ENCODE data around the gene KCNB1.

DNA sequence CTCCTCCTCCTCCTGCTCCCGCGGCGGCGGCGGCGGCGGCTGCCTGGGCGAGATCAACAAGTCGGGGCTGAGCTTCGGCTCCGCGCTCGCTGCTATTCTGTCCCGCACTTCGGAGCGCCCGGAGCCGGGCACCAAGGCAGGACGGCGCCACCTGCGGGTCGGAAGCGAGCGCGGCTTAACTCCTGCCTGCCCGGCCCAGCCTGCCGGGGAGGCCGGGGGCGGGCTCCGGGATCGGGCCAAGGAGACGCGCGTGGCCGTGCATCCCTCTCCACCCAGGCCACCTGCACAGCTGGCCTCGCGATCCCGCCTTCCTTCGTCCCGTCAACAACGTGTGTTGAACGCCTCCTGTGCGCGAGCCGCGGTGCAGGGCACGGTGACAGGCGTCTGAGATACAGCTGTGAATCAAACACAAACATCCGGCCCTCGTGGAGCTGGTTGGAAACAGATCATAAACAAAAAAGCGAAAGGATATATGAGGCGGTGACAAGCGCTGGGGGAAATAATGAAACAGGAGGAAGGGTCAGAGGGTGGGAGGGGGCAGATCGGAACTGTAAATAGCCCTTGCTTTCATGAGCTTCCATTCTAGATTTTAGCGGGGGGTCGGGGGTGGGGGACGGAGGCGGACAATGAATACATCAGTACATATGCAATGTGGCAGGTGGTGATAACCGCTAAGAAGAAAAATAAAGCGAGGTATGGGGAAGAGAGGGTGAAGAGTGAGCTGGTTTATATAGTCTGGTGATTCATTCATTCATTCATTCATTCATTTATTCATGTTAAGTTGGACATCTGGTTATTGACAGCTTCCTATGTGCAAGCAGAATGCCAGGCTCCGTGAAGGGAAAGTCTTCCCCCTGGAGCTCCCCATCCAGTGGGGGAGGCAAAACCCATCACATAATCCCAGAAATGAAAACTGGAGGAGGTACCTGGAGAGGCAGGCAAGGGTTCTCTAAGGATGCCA lies 2.0 kb upstream of the KCNB1 start:
- TF ChIP-seq, protein P1, sequence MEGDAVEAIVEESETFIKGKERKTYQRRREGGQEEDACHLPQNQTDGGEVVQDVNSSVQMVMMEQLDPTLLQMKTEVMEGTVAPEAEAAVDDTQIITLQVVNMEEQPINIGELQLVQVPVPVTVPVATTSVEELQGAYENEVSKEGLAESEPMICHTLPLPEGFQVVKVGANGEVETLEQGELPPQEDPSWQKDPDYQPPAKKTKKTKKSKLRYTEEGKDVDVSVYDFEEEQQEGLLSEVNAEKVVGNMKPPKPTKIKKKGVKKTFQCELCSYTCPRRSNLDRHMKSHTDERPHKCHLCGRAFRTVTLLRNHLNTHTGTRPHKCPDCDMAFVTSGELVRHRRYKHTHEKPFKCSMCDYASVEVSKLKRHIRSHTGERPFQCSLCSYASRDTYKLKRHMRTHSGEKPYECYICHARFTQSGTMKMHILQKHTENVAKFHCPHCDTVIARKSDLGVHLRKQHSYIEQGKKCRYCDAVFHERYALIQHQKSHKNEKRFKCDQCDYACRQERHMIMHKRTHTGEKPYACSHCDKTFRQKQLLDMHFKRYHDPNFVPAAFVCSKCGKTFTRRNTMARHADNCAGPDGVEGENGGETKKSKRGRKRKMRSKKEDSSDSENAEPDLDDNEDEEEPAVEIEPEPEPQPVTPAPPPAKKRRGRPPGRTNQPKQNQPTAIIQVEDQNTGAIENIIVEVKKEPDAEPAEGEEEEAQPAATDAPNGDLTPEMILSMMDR (IDR thresholded peaks at IDR 0.05; ENCODE audit: low read depth, low read length, poor library complexity, severe bottlenecking) = peak; percentile 68
- TF ChIP-seq EZH2phosphoT487 (IDR thresholded peaks at IDR 0.05; ENCODE audit: borderline replicate concordance, low read length) = no peak

Measured in DOHH2 (cell line).